GM12878 (cell line): ENCODE measurements around the gene BAZ1B.

Experiments
- EZH2 ChIP-seq: IDR thresholded peaks from 2 replicates; pipeline ENCODE4 v1.6.1; 2012; ENCODE audit warnings: low read depth, mild to moderate bottlenecking, control low read depth, inconsistent platforms, low read length, borderline replicate concordance; ENCODE audit not compliant: control insufficient read depth
- MEF2A ChIP-seq: IDR thresholded peaks from 2 replicates; pipeline ENCODE4 v1.6.1; 2011; ENCODE audit warnings: low read depth, mild to moderate bottlenecking, low read length, moderate library complexity; ENCODE audit not compliant: insufficient read depth
- POLR2A ChIP-seq: IDR thresholded peaks from 2 replicates; pipeline ENCODE4 v1.6.1; 2011; ENCODE audit warnings: low read depth, mild to moderate bottlenecking, low read length
- RAD21 ChIP-seq: IDR thresholded peaks from 2 replicates; pipeline ENCODE4 v1.6.1; 2011; ENCODE audit warnings: mild to moderate bottlenecking, low read depth, low read length, moderate library complexity; ENCODE audit not compliant: insufficient read depth
- SP1 ChIP-seq: IDR thresholded peaks from one replicate; pipeline ENCODE4 v1.6.1; 2011; ENCODE audit warnings: low read depth, low read length
- SREBF1 ChIP-seq: IDR thresholded peaks from 2 replicates; pipeline ENCODE4 v1.6.1; 2012; ENCODE audit warnings: mild to moderate bottlenecking, low read length
- TF ChIP-seq, protein P1 (sequence below): fragments of 150-350 bp; IDR thresholded peaks from 2 replicates; pipeline ENCODE4 v1.6.1; 2014; ENCODE audit warnings: mild to moderate bottlenecking, low read depth, low read length
- TF ChIP-seq, protein P2 (sequence below): fragments of 450-650 bp; formaldehyde crosslinking; IDR thresholded peaks from 2 replicates; pipeline ENCODE4 v1.5.0; 2022; ENCODE audit warnings: mild to moderate bottlenecking, missing genetic modification characterization
- TF ChIP-seq, protein P3 (sequence below), 3 experiments: IDR thresholded peaks in 2 of 3; conservative IDR thresholded peaks in 1 of 3; 2 replicates each; pipeline ENCODE4 v1.5.1; 2011; ENCODE audit warnings: low read depth in 3 of 3, low read length in 3 of 3, mild to moderate bottlenecking in 3 of 3, control low read depth in 2 of 3, moderate library complexity in 2 of 3, inconsistent platforms in 1 of 3, mixed read lengths in 1 of 3; ENCODE audit not compliant: control insufficient read depth in 2 of 3, insufficient read depth in 1 of 3; ENCODE audit errors: extremely low read depth in 1 of 3
- TF ChIP-seq, protein P4 (sequence below): IDR thresholded peaks from 2 replicates; pipeline ENCODE4 v1.6.1; 2012; ENCODE audit warnings: low read length, inconsistent platforms

DNA sequence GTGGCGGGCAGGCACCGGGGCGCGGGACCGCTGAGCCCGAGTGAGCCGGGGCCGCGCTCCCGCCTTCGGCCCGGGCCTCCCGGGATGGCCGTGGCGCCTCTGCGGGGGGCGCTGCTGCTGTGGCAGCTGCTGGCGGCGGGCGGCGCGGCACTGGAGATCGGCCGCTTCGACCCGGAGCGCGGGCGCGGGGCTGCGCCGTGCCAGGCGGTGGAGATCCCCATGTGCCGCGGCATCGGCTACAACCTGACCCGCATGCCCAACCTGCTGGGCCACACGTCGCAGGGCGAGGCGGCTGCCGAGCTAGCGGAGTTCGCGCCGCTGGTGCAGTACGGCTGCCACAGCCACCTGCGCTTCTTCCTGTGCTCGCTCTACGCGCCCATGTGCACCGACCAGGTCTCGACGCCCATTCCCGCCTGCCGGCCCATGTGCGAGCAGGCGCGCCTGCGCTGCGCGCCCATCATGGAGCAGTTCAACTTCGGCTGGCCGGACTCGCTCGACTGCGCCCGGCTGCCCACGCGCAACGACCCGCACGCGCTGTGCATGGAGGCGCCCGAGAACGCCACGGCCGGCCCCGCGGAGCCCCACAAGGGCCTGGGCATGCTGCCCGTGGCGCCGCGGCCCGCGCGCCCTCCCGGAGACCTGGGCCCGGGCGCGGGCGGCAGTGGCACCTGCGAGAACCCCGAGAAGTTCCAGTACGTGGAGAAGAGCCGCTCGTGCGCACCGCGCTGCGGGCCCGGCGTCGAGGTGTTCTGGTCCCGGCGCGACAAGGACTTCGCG is 88.0 kb downstream of the BAZ1B start:
- TF ChIP-seq MEF2A (no peak), EZH2 (no peak), RAD21 (no peak), POLR2A (no peak), SP1 (no peak), SREBF1 (no peak)
- TF ChIP-seq, protein P1, sequence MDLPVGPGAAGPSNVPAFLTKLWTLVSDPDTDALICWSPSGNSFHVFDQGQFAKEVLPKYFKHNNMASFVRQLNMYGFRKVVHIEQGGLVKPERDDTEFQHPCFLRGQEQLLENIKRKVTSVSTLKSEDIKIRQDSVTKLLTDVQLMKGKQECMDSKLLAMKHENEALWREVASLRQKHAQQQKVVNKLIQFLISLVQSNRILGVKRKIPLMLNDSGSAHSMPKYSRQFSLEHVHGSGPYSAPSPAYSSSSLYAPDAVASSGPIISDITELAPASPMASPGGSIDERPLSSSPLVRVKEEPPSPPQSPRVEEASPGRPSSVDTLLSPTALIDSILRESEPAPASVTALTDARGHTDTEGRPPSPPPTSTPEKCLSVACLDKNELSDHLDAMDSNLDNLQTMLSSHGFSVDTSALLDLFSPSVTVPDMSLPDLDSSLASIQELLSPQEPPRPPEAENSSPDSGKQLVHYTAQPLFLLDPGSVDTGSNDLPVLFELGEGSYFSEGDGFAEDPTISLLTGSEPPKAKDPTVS: no peak
- TF ChIP-seq, protein P2, sequence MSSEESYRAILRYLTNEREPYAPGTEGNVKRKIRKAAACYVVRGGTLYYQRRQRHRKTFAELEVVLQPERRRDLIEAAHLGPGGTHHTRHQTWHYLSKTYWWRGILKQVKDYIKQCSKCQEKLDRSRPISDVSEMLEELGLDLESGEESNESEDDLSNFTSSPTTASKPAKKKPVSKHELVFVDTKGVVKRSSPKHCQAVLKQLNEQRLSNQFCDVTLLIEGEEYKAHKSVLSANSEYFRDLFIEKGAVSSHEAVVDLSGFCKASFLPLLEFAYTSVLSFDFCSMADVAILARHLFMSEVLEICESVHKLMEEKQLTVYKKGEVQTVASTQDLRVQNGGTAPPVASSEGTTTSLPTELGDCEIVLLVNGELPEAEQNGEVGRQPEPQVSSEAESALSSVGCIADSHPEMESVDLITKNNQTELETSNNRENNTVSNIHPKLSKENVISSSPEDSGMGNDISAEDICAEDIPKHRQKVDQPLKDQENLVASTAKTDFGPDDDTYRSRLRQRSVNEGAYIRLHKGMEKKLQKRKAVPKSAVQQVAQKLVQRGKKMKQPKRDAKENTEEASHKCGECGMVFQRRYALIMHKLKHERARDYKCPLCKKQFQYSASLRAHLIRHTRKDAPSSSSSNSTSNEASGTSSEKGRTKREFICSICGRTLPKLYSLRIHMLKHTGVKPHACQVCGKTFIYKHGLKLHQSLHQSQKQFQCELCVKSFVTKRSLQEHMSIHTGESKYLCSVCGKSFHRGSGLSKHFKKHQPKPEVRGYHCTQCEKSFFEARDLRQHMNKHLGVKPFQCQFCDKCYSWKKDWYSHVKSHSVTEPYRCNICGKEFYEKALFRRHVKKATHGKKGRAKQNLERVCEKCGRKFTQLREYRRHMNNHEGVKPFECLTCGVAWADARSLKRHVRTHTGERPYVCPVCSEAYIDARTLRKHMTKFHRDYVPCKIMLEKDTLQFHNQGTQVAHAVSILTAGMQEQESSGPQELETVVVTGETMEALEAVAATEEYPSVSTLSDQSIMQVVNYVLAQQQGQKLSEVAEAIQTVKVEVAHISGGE (CRISPR knock-in tag): no peak
- TF ChIP-seq, protein P3, sequence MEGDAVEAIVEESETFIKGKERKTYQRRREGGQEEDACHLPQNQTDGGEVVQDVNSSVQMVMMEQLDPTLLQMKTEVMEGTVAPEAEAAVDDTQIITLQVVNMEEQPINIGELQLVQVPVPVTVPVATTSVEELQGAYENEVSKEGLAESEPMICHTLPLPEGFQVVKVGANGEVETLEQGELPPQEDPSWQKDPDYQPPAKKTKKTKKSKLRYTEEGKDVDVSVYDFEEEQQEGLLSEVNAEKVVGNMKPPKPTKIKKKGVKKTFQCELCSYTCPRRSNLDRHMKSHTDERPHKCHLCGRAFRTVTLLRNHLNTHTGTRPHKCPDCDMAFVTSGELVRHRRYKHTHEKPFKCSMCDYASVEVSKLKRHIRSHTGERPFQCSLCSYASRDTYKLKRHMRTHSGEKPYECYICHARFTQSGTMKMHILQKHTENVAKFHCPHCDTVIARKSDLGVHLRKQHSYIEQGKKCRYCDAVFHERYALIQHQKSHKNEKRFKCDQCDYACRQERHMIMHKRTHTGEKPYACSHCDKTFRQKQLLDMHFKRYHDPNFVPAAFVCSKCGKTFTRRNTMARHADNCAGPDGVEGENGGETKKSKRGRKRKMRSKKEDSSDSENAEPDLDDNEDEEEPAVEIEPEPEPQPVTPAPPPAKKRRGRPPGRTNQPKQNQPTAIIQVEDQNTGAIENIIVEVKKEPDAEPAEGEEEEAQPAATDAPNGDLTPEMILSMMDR (IDR thresholded peaks at IDR 0.05 in 2 of 3, conservative IDR thresholded peaks at IDR 0.05 in 1 of 3; ENCODE audit: control insufficient read depth in 2 of 3, extremely low read depth in 1 of 3, insufficient read depth in 1 of 3, low read depth in 3 of 3, low read length in 3 of 3): no peak
- TF ChIP-seq, protein P4, sequence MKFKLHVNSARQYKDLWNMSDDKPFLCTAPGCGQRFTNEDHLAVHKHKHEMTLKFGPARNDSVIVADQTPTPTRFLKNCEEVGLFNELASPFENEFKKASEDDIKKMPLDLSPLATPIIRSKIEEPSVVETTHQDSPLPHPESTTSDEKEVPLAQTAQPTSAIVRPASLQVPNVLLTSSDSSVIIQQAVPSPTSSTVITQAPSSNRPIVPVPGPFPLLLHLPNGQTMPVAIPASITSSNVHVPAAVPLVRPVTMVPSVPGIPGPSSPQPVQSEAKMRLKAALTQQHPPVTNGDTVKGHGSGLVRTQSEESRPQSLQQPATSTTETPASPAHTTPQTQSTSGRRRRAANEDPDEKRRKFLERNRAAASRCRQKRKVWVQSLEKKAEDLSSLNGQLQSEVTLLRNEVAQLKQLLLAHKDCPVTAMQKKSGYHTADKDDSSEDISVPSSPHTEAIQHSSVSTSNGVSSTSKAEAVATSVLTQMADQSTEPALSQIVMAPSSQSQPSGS: no peak
